ENCODE measurements around the gene C12orf75.

DNA sequence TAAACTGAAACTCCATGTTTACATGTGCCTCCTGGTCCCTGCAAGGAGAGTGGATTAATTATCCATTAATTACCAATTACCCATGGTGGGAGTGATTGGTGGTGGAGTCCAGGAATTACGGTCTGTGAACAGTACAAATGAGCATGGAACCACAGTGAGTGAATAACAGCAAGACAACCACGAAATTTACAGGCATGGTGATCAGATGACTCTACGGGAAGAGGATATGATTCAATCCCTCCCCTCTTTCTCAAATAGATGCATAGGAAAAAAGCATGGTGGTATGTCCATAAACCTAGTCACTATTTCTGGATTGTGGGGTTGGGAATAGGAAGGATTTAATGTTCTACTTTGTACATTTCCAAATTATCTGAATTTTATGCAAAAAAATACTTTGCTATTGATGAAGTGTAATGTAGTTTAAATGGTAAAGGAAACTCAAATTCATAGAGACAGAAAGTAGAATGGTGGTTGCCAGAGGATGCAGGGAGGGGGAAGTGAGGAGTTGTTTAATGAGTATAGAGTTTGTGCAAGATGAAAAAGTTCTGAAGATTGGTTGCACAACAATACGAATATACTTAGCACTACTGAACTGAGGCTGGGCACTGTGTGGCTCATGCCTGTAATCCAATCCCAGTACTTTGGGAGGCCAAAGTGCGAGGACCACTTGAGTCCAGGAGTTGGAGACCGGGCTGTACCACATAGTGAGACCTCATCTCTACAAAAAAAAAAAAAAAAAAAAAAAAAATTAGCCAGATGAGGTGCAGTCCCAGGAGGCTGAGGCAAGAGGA, 41.2 kb upstream of the C12orf75 start:
- TF ChIP-seq CTCF (conservative IDR thresholded peaks at IDR 0.05) (no peak), EZH2 (IDR thresholded peaks at IDR 0.05; ENCODE audit: low read depth) (no peak)
